Endodermal cell (in vitro differentiated cells): ENCODE data around the gene DPF3. TPM values are rescaled to one million over a fixed set of nuclear protein-coding genes. Genes with fewer than 3 reads are reported as not detected.

Experiments used
- DNase-seq: peaks from one replicate; pipeline ENCODE4 v3.0.0-alpha.2; 2017
- H3K27ac ChIP-seq: 2 replicates; pipeline ENCODE4 v1.5.1; 2013; ENCODE audit warnings: mild to moderate bottlenecking, low read depth, low read length, moderate library complexity
- H3K27me3 ChIP-seq: 2 replicates; pipeline ENCODE4 v1.6.1; 2013; ENCODE audit warnings: mild to moderate bottlenecking, low read length, moderate library complexity; ENCODE audit not compliant: insufficient read depth, control insufficient read depth, poor library complexity, severe bottlenecking
- H3K36me3 ChIP-seq: 2 replicates; pipeline ENCODE4 v1.7.0; 2013; ENCODE audit warnings: mild to moderate bottlenecking, low read length, moderate library complexity; ENCODE audit not compliant: control insufficient read depth, insufficient read depth
- H3K4me1 ChIP-seq: one replicate; pipeline ENCODE4 v1.7.0; 2013; ENCODE audit warnings: low read length; ENCODE audit not compliant: control insufficient read depth, insufficient read depth
- H3K4me3 ChIP-seq: 2 replicates; pipeline ENCODE4 v1.5.1; 2013; ENCODE audit warnings: mild to moderate bottlenecking, low read length, moderate library complexity
- H3K9ac ChIP-seq: 2 replicates; pipeline ENCODE4 v1.6.1; 2013; ENCODE audit warnings: mild to moderate bottlenecking, low read length, moderate library complexity; ENCODE audit not compliant: poor library complexity, severe bottlenecking; ENCODE audit errors: extremely low read depth
- H3K9me3 ChIP-seq: 2 replicates; pipeline ENCODE4 v1.6.1; 2013; ENCODE audit warnings: mild to moderate bottlenecking, low read length, moderate library complexity; ENCODE audit not compliant: control insufficient read depth
- H3K27ac Mint-ChIP-seq: 2 replicates; pipeline ENCODE4 v1.8.0; 2020; ENCODE audit warnings: mixed read lengths
- H3K27me3 Mint-ChIP-seq: 2 replicates; pipeline ENCODE4 v1.8.0; 2021; ENCODE audit warnings: mild to moderate bottlenecking, mixed read lengths; ENCODE audit not compliant: insufficient read depth
- H3K36me3 Mint-ChIP-seq: 2 replicates; pipeline ENCODE4 v1.8.0; 2020; ENCODE audit warnings: low read depth, mixed read lengths
- H3K4me1 Mint-ChIP-seq: 2 replicates; pipeline ENCODE4 v1.8.0; 2020; ENCODE audit warnings: mixed read lengths
- H3K4me3 Mint-ChIP-seq: 2 replicates; pipeline ENCODE4 v1.8.0; 2020; ENCODE audit warnings: mild to moderate bottlenecking, moderate library complexity, mixed read lengths
- H3K9me3 Mint-ChIP-seq: 2 replicates; pipeline ENCODE4 v1.8.0; 2020; ENCODE audit warnings: mild to moderate bottlenecking, mixed read lengths
- CTCF ChIP-seq: fragments of 200-600 bp; sonication (generic); conservative IDR thresholded peaks from 2 replicates; pipeline ENCODE4 v1.5.0; 2021; ENCODE audit warnings: antibody characterized with exemption, mild to moderate bottlenecking
- WGBS, 2 experiments: methylation state at CpG; one replicate each; pipeline versions ENCODE4 v1.1.5 to v1.1.7; 2013; ENCODE audit warnings: missing lambda C conversion rate in 2 of 2, mixed read lengths in 1 of 2; ENCODE audit not compliant: insufficient coverage in 1 of 2, insufficient read length in 1 of 2; 5-methylcytosine and 5-hydroxymethylcytosine counted together
- total RNA-seq, 2 donors: library from RNA; stranded (reverse); fragmentation: NEBNext Ultra II Directional in 1 of 2; extraction: Animal tissue kit (Norgen Biotek cat#: 25700) in 1 of 2; gene quantifications; 2 replicates in 1 of 2; 3 replicates in 1 of 2; pipeline ENCODE4 v1.2.1, GENCODE V29; 2021

Gene DPF3
- total RNA-seq, 2 donors from 2014 or later = not detected

GRCh38 chr14:72863216-72864006 is 30.5 kb downstream of the DPF3 start:
- no peaks in the 10 kb centered on the region for H3K9me3 Mint-ChIP-seq
- H3K9ac ChIP-seq = no peak overlapping the region
- H3K27me3 ChIP-seq = no peaks in the 10 kb centered on the region
- no peaks in the 10 kb centered on the region for H3K36me3 ChIP-seq
- H3K27me3 Mint-ChIP-seq = peaks cover 11% of the 10 kb centered on the region
- no peaks in the 10 kb centered on the region for H3K36me3 Mint-ChIP-seq
- no peaks in the 10 kb centered on the region for H3K9me3 ChIP-seq
- no peak overlapping the region for H3K27ac ChIP-seq
- H3K4me3 Mint-ChIP-seq = no peak overlapping the region
- H3K4me1 Mint-ChIP-seq = no peaks in the 10 kb centered on the region
- no peak for DNase-seq
- no peak overlapping the region for H3K27ac Mint-ChIP-seq
- no peak overlapping the region for H3K4me3 ChIP-seq
- WGBS, 2 experiments = 79 to 86% methylated on average over 1 to 7 of the region's 7 CpGs
- H3K4me1 ChIP-seq = no peaks in the 10 kb centered on the region
- TF ChIP-seq CTCF = no peak

GRCh38 chr14:72856530-72857266 is 37.2 kb downstream of the DPF3 start:
- no peak overlapping the region for H3K4me3 Mint-ChIP-seq
- Histone ChIP-seq H3K27me3 (no peaks in the 10 kb centered on the region), H3K36me3 (no peaks in the 10 kb centered on the region), H3K4me1 (peaks cover 2% of the 10 kb centered on the region), H3K27ac (no peak overlapping the region), H3K4me3 (no peak overlapping the region), H3K9ac (no peak overlapping the region), H3K9me3 (no peaks in the 10 kb centered on the region)
- no peaks in the 10 kb centered on the region for H3K9me3 Mint-ChIP-seq
- H3K4me1 Mint-ChIP-seq = peaks cover 11% of the 10 kb centered on the region
- H3K27ac Mint-ChIP-seq = no peak overlapping the region
- no peak for TF ChIP-seq CTCF
- WGBS, 2 experiments = 72 to 84% methylated on average over 10 to 12 of the region's 12 CpGs
- DNase-seq = no peak
- H3K36me3 Mint-ChIP-seq = no peaks in the 10 kb centered on the region
- H3K27me3 Mint-ChIP-seq = no peaks in the 10 kb centered on the region

GRCh38 chr14:72855913-72856312 is 38.0 kb downstream of the DPF3 start:
- Mint-ChIP-seq H3K36me3 (no peaks in the 10 kb centered on the region), H3K4me3 (no peak overlapping the region), H3K27ac (no peak overlapping the region), H3K4me1 (peaks cover 17% of the 10 kb centered on the region), H3K27me3 (no peaks in the 10 kb centered on the region), H3K9me3 (no peaks in the 10 kb centered on the region)
- DNase-seq = no peak
- Histone ChIP-seq H3K9me3 (no peaks in the 10 kb centered on the region), H3K4me1 (peaks cover 2% of the 10 kb centered on the region), H3K9ac (no peak overlapping the region), H3K27me3 (no peaks in the 10 kb centered on the region), H3K36me3 (no peaks in the 10 kb centered on the region), H3K4me3 (no peak overlapping the region), H3K27ac (no peak overlapping the region)
- TF ChIP-seq CTCF = no peak
- WGBS, 2 experiments = 75 to 100% methylated on average over 1 of the region's 1 CpG
